ENCODE data around the gene PPARA. TPM values are rescaled to one million over a fixed set of nuclear protein-coding genes. Genes with fewer than 3 reads are reported as not detected.

PPARA gene
- total and polyA plus RNA-seq, 2 donors (not counting 1 experiment from before 2014, with no cell fraction given), result 10.2 to 17.5 TPM

DNA sequence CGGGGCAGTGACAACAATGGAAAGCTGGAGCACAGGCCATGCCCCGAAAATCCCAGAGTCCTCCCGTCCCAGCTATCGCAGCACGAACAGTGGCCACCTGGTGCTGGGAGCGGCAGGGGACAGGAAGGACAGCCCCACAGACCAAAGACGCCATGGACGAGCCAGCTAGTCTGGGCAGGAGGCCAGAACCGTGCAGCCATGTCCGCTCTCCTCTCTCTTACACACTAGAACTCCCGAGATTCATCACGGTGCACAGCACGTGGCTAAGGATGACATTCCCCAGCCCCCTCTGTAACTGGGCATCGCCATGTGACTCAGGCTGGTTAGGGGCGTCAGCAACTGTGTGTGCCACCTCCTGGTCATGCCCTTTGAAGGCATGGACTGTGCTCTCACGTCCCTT, 95.2 kb downstream of the PPARA start:
- H4K20me1 ChIP-seq (ENCODE audit: control insufficient read depth, extremely low read depth, insufficient read depth, low read length), result no peaks in the 10 kb centered on the region
- no peak overlapping the region for H3K27ac ChIP-seq (ENCODE audit: insufficient read depth, low read length)
- no peaks in the 10 kb centered on the region for H3K4me1 ChIP-seq (ENCODE audit: control insufficient read depth, extremely low read depth, insufficient read depth, low read length)
- peaks cover 2% of the 10 kb centered on the region for H3K36me3 ChIP-seq (ENCODE audit: control insufficient read depth, insufficient read depth, low read length)
- no peak for DNase-seq (ENCODE audit: low read depth in 2 of 2)
- H3K4me2 ChIP-seq (ENCODE audit: extremely low read depth, insufficient read depth, low read length), result no peak overlapping the region
- H3K9ac ChIP-seq (ENCODE audit: insufficient read depth, low read length), result no peak overlapping the region
- H2AFZ ChIP-seq (ENCODE audit: low read length), result peak overlapping the region; percentile 44
- TF ChIP-seq, protein P1, sequence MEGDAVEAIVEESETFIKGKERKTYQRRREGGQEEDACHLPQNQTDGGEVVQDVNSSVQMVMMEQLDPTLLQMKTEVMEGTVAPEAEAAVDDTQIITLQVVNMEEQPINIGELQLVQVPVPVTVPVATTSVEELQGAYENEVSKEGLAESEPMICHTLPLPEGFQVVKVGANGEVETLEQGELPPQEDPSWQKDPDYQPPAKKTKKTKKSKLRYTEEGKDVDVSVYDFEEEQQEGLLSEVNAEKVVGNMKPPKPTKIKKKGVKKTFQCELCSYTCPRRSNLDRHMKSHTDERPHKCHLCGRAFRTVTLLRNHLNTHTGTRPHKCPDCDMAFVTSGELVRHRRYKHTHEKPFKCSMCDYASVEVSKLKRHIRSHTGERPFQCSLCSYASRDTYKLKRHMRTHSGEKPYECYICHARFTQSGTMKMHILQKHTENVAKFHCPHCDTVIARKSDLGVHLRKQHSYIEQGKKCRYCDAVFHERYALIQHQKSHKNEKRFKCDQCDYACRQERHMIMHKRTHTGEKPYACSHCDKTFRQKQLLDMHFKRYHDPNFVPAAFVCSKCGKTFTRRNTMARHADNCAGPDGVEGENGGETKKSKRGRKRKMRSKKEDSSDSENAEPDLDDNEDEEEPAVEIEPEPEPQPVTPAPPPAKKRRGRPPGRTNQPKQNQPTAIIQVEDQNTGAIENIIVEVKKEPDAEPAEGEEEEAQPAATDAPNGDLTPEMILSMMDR (conservative IDR thresholded peaks at IDR 0.05 in 1 of 2, IDR thresholded peaks at IDR 0.05 in 1 of 2; ENCODE audit: low read depth in 1 of 2, low read length in 2 of 2), result no peak
- TF ChIP-seq EZH2 (IDR thresholded peaks at IDR 0.05; ENCODE audit: low read length, missing control alignments), result no peak
- no peaks in the 10 kb centered on the region for H3K27me3 ChIP-seq (ENCODE audit: control insufficient read depth, insufficient read depth, low read length)
- H3K4me3 ChIP-seq (replicated peaks in 1 of 4; ENCODE audit: control extremely low read depth in 1 of 4, insufficient read depth in 1 of 4, low read depth in 3 of 4, low read length in 4 of 4), result no peak overlapping the region
- H3K9me3 ChIP-seq (ENCODE audit: control insufficient read depth, insufficient read depth, low read depth, low read length), result no peaks in the 10 kb centered on the region
- no peaks in the 10 kb centered on the region for H3K79me2 ChIP-seq (ENCODE audit: control insufficient read depth, insufficient read depth, low read length)

DNA sequence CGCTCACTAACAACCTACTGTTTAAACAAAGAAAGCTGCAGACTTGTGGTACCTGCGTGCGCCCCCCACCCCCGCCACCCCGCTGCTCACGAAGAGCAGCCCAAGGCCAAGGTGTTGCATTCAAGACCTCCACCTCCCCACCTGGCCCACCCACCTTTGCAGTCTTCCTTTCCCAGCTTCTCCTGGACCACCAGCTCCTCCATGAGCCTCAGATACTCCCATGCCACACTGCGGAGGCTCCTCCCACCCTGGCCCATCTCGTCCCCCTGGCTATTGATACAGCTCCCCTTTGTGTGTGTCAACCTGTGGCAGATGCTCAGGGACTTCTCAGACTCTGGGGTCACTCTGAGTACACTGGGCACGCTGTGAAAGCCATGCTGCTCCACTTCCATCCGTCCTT, 95.9 kb downstream of the PPARA start:
- Histone ChIP-seq H3K4me1 (ENCODE audit: control insufficient read depth, extremely low read depth, insufficient read depth, low read length) (no peaks in the 10 kb centered on the region), H3K36me3 (ENCODE audit: control insufficient read depth, insufficient read depth, low read length) (peaks cover 2% of the 10 kb centered on the region), H4K20me1 (ENCODE audit: control insufficient read depth, extremely low read depth, insufficient read depth, low read length) (no peaks in the 10 kb centered on the region), H2AFZ (ENCODE audit: low read length) (no peak overlapping the region), H3K4me3 (replicated peaks in 1 of 4; ENCODE audit: control extremely low read depth in 1 of 4, insufficient read depth in 1 of 4, low read depth in 3 of 4, low read length in 4 of 4) (no peak overlapping the region), H3K27me3 (ENCODE audit: control insufficient read depth, insufficient read depth, low read length) (no peaks in the 10 kb centered on the region), H3K4me2 (ENCODE audit: extremely low read depth, insufficient read depth, low read length) (no peak overlapping the region), H3K27ac (ENCODE audit: insufficient read depth, low read length) (no peak overlapping the region), H3K79me2 (ENCODE audit: control insufficient read depth, insufficient read depth, low read length) (no peaks in the 10 kb centered on the region), H3K9me3 (ENCODE audit: control insufficient read depth, insufficient read depth, low read depth, low read length) (no peaks in the 10 kb centered on the region), H3K9ac (ENCODE audit: insufficient read depth, low read length) (no peak overlapping the region)
- no peak for TF ChIP-seq EZH2 (IDR thresholded peaks at IDR 0.05; ENCODE audit: low read length, missing control alignments)
- TF ChIP-seq, protein P1 (conservative IDR thresholded peaks at IDR 0.05 in 1 of 2, IDR thresholded peaks at IDR 0.05 in 1 of 2; ENCODE audit: low read depth in 1 of 2, low read length in 2 of 2), result no peak
- DNase-seq (ENCODE audit: low read depth in 2 of 2), result no peak

DNA sequence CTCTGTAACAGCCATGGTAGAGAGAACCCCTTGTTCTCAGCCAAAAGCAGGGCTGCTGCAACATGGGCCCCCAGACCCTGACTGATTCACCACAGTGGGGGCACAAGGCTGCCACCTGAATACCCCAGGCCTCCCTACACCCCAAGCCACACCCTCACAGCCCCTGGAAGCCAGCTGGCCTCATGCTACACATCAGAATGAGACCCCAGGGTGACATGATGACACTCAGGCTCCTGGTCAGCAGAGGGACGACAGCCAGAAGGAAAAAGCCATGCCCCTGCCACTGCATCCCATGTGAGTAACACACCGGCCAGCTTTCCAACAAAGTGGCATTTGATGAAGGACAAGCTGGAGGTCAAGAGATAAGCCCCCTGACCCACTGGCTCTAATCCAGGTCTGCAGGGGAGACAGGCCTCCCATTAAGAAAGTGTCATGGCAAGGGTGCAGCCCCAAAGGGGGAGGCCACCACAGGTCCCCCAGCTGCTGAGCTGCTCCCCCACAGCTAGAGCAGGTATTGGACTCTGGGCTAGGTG, 97.2 kb downstream of the PPARA start:
- H3K9ac ChIP-seq (ENCODE audit: insufficient read depth, low read length), result no peak overlapping the region
- no peak overlapping the region for H3K27ac ChIP-seq (ENCODE audit: insufficient read depth, low read length)
- no peak overlapping the region for H3K4me3 ChIP-seq (replicated peaks in 1 of 4; ENCODE audit: control extremely low read depth in 1 of 4, insufficient read depth in 1 of 4, low read depth in 3 of 4, low read length in 4 of 4)
- no peak for TF ChIP-seq EZH2 (IDR thresholded peaks at IDR 0.05; ENCODE audit: low read length, missing control alignments)
- TF ChIP-seq, protein P1 (conservative IDR thresholded peaks at IDR 0.05 in 1 of 2, IDR thresholded peaks at IDR 0.05 in 1 of 2; ENCODE audit: low read depth in 1 of 2, low read length in 2 of 2), result no peak
- H3K4me1 ChIP-seq (ENCODE audit: control insufficient read depth, extremely low read depth, insufficient read depth, low read length), result no peaks in the 10 kb centered on the region
- H3K36me3 ChIP-seq (ENCODE audit: control insufficient read depth, insufficient read depth, low read length), result peaks cover 2% of the 10 kb centered on the region
- no peaks in the 10 kb centered on the region for H3K27me3 ChIP-seq (ENCODE audit: control insufficient read depth, insufficient read depth, low read length)
- H3K4me2 ChIP-seq (ENCODE audit: extremely low read depth, insufficient read depth, low read length), result no peak overlapping the region
- H3K79me2 ChIP-seq (ENCODE audit: control insufficient read depth, insufficient read depth, low read length), result no peaks in the 10 kb centered on the region
- no peaks in the 10 kb centered on the region for H3K9me3 ChIP-seq (ENCODE audit: control insufficient read depth, insufficient read depth, low read depth, low read length)
- DNase-seq (ENCODE audit: low read depth in 2 of 2), result no peak
- H4K20me1 ChIP-seq (ENCODE audit: control insufficient read depth, extremely low read depth, insufficient read depth, low read length), result no peaks in the 10 kb centered on the region
- no peak overlapping the region for H2AFZ ChIP-seq (ENCODE audit: low read length)

All from fibroblast of lung (primary cell).